ENCODE measurements around the gene EYS. TPM values are rescaled to one million over a fixed set of nuclear protein-coding genes. Genes with fewer than 3 reads are reported as not detected.

EYS gene
- total and polyA plus RNA-seq, 2 of the 8 experiments (the other 6 are each of a cell fraction or from before 2014, with no cell fraction given): 0.05 to 0.13 TPM

DNA sequence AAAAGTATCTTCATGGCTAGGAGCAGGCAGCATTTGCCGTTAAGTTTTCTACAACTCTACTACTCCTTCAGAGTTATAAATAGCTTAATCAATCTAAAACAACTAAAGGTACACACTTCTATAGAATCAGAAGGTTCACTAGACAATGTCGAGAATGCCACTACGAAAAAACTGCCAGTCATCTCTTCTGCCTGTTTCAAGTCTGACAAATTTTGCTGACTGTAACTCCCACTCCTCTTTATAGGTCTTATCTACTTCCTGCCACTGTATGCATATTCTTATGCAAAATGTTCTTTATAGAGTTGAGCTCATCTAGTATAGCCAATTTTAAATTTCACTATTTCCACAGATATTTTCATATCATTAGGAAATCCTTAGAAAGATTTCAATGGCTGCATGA, 160.1 kb downstream of the EYS start:
- H3K9ac ChIP-seq (replicated peaks in 1 of 4; ENCODE audit: extremely low read depth in 1 of 4, low read depth in 3 of 4, low read length in 3 of 4): no peak overlapping the region
- no peak overlapping the region for H2BK15ac ChIP-seq (ENCODE audit: low read length)
- H3K4me3 ChIP-seq (ENCODE audit: extremely low read depth in 1 of 4, insufficient read depth in 2 of 4, low read depth in 3 of 4, low read length in 4 of 4): no peak overlapping the region
- no peak overlapping the region for H3K4me2 ChIP-seq (ENCODE audit: insufficient read depth in 1 of 2, low read depth in 2 of 2, low read length in 2 of 2)
- H3K27me3 ChIP-seq (replicated peaks in 1 of 4; ENCODE audit: control insufficient read depth in 3 of 4, extremely low read depth in 1 of 4, insufficient read depth in 3 of 4, low read length in 3 of 4): no peaks in the 10 kb centered on the region
- ChIA-PET POLR2A (ENCODE audit: partially characterized antibody) (no interaction called here), CTCF (ENCODE audit: partially characterized antibody) (no interaction called here)
- H3K23ac ChIP-seq (ENCODE audit: insufficient read length): no peak overlapping the region
- H2AK5ac ChIP-seq (ENCODE audit: low read depth, low read length): no peak overlapping the region
- H3K79me1 ChIP-seq (ENCODE audit: low read depth, low read length): no peaks in the 10 kb centered on the region
- H3K18ac ChIP-seq (ENCODE audit: extremely low read depth, low read length): no peak overlapping the region
- no peak overlapping the region for H4K91ac ChIP-seq (replicated peaks; ENCODE audit: insufficient read length, low read length)
- no peak overlapping the region for H3K27ac ChIP-seq (ENCODE audit: low read depth, low read length)
- no peak overlapping the region for H4K5ac ChIP-seq (ENCODE audit: insufficient read length, low read depth, low read length)
- H2BK5ac ChIP-seq (ENCODE audit: low read depth, low read length): no peak overlapping the region
- no peak overlapping the region for H2AFZ ChIP-seq (ENCODE audit: low read length)
- no peak overlapping the region for H4K8ac ChIP-seq (ENCODE audit: extremely low read depth, insufficient read depth, low read length)
- DNase-seq (ENCODE audit: low read depth in 1 of 2, low spot score in 2 of 2) (no peak), FAIRE-seq (no peak)
- no peaks in the 10 kb centered on the region for H3K79me2 ChIP-seq (ENCODE audit: control insufficient read depth in 1 of 2, insufficient read depth in 2 of 2, low read length in 2 of 2)
- H3K4me1 ChIP-seq (replicated peaks in 1 of 4; ENCODE audit: control insufficient read depth in 3 of 4, insufficient read depth in 4 of 4, low read length in 3 of 4): no peaks in the 10 kb centered on the region
- no peak overlapping the region for H3K14ac ChIP-seq (ENCODE audit: insufficient read length)
- WGBS, 2 experiments (ENCODE audit: extremely low coverage in 1 of 2, insufficient coverage in 1 of 2, insufficient read length in 1 of 2, insufficient replicate concordance in 2 of 2, low coverage in 1 of 2, low lambda C conversion rate in 2 of 2, missing lambda C conversion rate in 1 of 2): 93% methylated on average over 3 of the region's 3 CpGs; no CpG with 5 or more reads in 1 of the 2 experiments
- no peaks in the 10 kb centered on the region for H3K9me3 ChIP-seq (ENCODE audit: insufficient read depth in 2 of 2, low read depth in 1 of 2, low read length in 1 of 2)
- H2BK12ac ChIP-seq (ENCODE audit: low read depth, low read length): no peak overlapping the region
- H3K4ac ChIP-seq (replicated peaks; ENCODE audit: insufficient read length, low read depth, low read length): no peak overlapping the region
- no peak overlapping the region for H2BK120ac ChIP-seq (replicated peaks; ENCODE audit: low read depth, low read length)
- no peaks in the 10 kb centered on the region for H4K20me1 ChIP-seq (replicated peaks in 1 of 2; ENCODE audit: control insufficient read depth in 1 of 2, insufficient read depth in 2 of 2, low read length in 2 of 2)
- no peak overlapping the region for H2BK20ac ChIP-seq (ENCODE audit: low read length)
- H3K23me2 ChIP-seq (ENCODE audit: low read depth, low read length): no peaks in the 10 kb centered on the region
- no peaks in the 10 kb centered on the region for H3K36me3 ChIP-seq (ENCODE audit: control insufficient read depth in 2 of 4, insufficient read depth in 4 of 4, low read length in 3 of 4)
- H3K56ac ChIP-seq (replicated peaks; ENCODE audit: insufficient read length, low read depth, low read length): no peak overlapping the region
- TF ChIP-seq CTBP2 (IDR thresholded peaks at IDR 0.05; ENCODE audit: borderline replicate concordance, insufficient read depth, insufficient read length, low read length): no peak
- TF ChIP-seq, protein P1, sequence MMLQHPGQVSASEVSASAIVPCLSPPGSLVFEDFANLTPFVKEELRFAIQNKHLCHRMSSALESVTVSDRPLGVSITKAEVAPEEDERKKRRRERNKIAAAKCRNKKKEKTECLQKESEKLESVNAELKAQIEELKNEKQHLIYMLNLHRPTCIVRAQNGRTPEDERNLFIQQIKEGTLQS (IDR thresholded peaks at IDR 0.05; ENCODE audit: insufficient read depth, low read depth, low read length): no peak

Measured in H1 (cell line).